Stimulated activated CD8-positive, alpha-beta memory T cell treated with anti-CD3 and anti-CD28 coated beads, Interleukin-15, amount 100 ng/mL, for 1 hour (primary cell): ENCODE data around the gene BCAM.
"Not testable (repeated sequence)": the region's sequence is repeated elsewhere in the genome, so short reads cannot be mapped to it uniquely, and the experiment has no call there.

Experiments used
- DNase-seq: peaks from one replicate; pipeline ENCODE4 v3.0.0-alpha.2; 2020; ENCODE audit warnings: low read depth

BCAM gene

GRCh38 chr19:44848812-44849447 is 40.0 kb downstream of the BCAM start:
- DNase-seq = no peak

- no peak for DNase-seq
These were observed 41.8 kb downstream of the BCAM start for GRCh38 chr19:44850641-44851109.

- no peak for DNase-seq
These were observed 42.5 kb downstream of the BCAM start for GRCh38 chr19:44851427-44851826.

- DNase-seq = no peak
These were observed 46.7 kb downstream of the BCAM start for GRCh38 chr19:44855606-44856005.

GRCh38 chr19:44856421-44857083 is 47.6 kb downstream of the BCAM start:
- no peak for DNase-seq

- no peak for DNase-seq
These were observed 48.9 kb downstream of the BCAM start for GRCh38 chr19:44857837-44858236.

- not testable (repeated sequence) for DNase-seq
These were observed 52.7 kb downstream of the BCAM start for GRCh38 chr19:44861576-44861975.

GRCh38 chr19:44863990-44864389 is 55.1 kb downstream of the BCAM start:
- DNase-seq = no peak

- DNase-seq = no peak
These were observed 56.4 kb downstream of the BCAM start for GRCh38 chr19:44865196-44865767.

- no peak for DNase-seq
These were observed 57.8 kb downstream of the BCAM start for GRCh38 chr19:44866664-44867063.

- DNase-seq = no peak
These were observed 58.7 kb downstream of the BCAM start for GRCh38 chr19:44867578-44867977.

GRCh38 chr19:44869733-44870470 is 61.0 kb downstream of the BCAM start:
- no peak for DNase-seq
